ENCODE measurements around the gene ORC3. TPM values are rescaled to one million over a fixed set of nuclear protein-coding genes. Genes with fewer than 3 reads are reported as not detected.

ORC3 gene
- total and polyA plus RNA-seq, 10 of the 15 experiments (the other 5 are each of a cell fraction or from before 2014, with no cell fraction given): 27.2 to 76.3 (median 54.6) TPM

DNA sequence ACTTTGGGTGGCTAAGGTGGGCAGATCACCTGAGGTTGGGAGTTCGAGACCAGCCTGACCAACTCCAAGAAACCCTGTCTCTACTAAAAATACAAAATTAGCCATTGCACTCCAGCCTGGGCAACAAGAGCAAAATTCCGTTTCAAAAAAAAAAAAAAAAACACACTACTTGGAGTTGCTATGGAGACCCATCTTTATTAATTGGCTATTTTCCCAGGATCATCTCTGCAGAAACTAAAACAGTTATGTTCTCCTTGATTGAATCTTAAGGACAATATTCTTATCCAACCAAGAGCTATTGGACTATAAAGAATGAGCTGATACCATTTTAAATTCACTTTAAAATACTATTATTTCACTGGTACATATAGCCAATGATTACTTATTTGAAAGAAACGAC lies 97.4 kb downstream of the ORC3 start (continued):
- TF ChIP-seq, protein P1, sequence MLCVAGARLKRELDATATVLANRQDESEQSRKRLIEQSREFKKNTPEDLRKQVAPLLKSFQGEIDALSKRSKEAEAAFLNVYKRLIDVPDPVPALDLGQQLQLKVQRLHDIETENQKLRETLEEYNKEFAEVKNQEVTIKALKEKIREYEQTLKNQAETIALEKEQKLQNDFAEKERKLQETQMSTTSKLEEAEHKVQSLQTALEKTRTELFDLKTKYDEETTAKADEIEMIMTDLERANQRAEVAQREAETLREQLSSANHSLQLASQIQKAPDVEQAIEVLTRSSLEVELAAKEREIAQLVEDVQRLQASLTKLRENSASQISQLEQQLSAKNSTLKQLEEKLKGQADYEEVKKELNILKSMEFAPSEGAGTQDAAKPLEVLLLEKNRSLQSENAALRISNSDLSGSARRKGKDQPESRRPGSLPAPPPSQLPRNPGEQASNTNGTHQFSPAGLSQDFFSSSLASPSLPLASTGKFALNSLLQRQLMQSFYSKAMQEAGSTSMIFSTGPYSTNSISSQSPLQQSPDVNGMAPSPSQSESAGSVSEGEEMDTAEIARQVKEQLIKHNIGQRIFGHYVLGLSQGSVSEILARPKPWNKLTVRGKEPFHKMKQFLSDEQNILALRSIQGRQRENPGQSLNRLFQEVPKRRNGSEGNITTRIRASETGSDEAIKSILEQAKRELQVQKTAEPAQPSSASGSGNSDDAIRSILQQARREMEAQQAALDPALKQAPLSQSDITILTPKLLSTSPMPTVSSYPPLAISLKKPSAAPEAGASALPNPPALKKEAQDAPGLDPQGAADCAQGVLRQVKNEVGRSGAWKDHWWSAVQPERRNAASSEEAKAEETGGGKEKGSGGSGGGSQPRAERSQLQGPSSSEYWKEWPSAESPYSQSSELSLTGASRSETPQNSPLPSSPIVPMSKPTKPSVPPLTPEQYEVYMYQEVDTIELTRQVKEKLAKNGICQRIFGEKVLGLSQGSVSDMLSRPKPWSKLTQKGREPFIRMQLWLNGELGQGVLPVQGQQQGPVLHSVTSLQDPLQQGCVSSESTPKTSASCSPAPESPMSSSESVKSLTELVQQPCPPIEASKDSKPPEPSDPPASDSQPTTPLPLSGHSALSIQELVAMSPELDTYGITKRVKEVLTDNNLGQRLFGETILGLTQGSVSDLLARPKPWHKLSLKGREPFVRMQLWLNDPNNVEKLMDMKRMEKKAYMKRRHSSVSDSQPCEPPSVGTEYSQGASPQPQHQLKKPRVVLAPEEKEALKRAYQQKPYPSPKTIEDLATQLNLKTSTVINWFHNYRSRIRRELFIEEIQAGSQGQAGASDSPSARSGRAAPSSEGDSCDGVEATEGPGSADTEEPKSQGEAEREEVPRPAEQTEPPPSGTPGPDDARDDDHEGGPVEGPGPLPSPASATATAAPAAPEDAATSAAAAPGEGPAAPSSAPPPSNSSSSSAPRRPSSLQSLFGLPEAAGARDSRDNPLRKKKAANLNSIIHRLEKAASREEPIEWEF (IDR thresholded peaks at IDR 0.05; ENCODE audit: insufficient replicate concordance, low read depth, low read length): no peak
- no peak for TF ChIP-seq RELA (IDR thresholded peaks at IDR 0.05; ENCODE audit: borderline replicate concordance, partially characterized antibody)
- TF ChIP-seq MTA3 (IDR thresholded peaks at IDR 0.05; ENCODE audit: borderline replicate concordance, low read length): no peak
- TF ChIP-seq, protein P2, sequence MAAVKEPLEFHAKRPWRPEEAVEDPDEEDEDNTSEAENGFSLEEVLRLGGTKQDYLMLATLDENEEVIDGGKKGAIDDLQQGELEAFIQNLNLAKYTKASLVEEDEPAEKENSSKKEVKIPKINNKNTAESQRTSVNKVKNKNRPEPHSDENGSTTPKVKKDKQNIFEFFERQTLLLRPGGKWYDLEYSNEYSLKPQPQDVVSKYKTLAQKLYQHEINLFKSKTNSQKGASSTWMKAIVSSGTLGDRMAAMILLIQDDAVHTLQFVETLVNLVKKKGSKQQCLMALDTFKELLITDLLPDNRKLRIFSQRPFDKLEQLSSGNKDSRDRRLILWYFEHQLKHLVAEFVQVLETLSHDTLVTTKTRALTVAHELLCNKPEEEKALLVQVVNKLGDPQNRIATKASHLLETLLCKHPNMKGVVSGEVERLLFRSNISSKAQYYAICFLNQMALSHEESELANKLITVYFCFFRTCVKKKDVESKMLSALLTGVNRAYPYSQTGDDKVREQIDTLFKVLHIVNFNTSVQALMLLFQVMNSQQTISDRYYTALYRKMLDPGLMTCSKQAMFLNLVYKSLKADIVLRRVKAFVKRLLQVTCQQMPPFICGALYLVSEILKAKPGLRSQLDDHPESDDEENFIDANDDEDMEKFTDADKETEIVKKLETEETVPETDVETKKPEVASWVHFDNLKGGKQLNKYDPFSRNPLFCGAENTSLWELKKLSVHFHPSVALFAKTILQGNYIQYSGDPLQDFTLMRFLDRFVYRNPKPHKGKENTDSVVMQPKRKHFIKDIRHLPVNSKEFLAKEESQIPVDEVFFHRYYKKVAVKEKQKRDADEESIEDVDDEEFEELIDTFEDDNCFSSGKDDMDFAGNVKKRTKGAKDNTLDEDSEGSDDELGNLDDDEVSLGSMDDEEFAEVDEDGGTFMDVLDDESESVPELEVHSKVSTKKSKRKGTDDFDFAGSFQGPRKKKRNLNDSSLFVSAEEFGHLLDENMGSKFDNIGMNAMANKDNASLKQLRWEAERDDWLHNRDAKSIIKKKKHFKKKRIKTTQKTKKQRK (IDR thresholded peaks at IDR 0.05; ENCODE audit: low read depth, low read length): no peak
- TF ChIP-seq, protein P3, sequence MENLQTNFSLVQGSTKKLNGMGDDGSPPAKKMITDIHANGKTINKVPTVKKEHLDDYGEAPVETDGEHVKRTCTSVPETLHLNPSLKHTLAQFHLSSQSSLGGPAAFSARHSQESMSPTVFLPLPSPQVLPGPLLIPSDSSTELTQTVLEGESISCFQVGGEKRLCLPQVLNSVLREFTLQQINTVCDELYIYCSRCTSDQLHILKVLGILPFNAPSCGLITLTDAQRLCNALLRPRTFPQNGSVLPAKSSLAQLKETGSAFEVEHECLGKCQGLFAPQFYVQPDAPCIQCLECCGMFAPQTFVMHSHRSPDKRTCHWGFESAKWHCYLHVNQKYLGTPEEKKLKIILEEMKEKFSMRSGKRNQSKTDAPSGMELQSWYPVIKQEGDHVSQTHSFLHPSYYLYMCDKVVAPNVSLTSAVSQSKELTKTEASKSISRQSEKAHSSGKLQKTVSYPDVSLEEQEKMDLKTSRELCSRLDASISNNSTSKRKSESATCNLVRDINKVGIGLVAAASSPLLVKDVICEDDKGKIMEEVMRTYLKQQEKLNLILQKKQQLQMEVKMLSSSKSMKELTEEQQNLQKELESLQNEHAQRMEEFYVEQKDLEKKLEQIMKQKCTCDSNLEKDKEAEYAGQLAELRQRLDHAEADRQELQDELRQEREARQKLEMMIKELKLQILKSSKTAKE (IDR thresholded peaks at IDR 0.05; ENCODE audit: low read depth, poor library complexity, severe bottlenecking): no peak
- no peak for TF ChIP-seq CREM (IDR thresholded peaks at IDR 0.05; ENCODE audit: low read depth)
- TF ChIP-seq SIX5 (IDR thresholded peaks at IDR 0.05; ENCODE audit: low read depth, low read length, severe bottlenecking): no peak
- TF ChIP-seq ESRRA (IDR thresholded peaks at IDR 0.05; ENCODE audit: low read length): no peak
- no peak for TF ChIP-seq ATF7 (IDR thresholded peaks at IDR 0.05; ENCODE audit: low read depth)
- TF ChIP-seq PAX5 (IDR thresholded peaks at IDR 0.05; ENCODE audit: borderline replicate concordance, low read depth, low read length): no peak
